Activated effector memory CD4-positive, alpha-beta T cell treated with Interleukin-2 at 50 U/mL for 16 hours (primary cell): ENCODE measurements around the gene NKX1-1.
"Not testable (repeated sequence)": the region's sequence is repeated elsewhere in the genome, so short reads cannot be mapped to it uniquely, and the experiment has no call there.

Experiments used
- DNase-seq: peaks from one replicate; pipeline ENCODE4 v3.0.0-alpha.2; 2020

NKX1-1 gene

GRCh38 chr4:1383728-1384591 lies 22.3 kb downstream of the NKX1-1 start:
- no peak for DNase-seq

- no peak for DNase-seq
Measured at GRCh38 chr4:1382776-1383727, 23.2 kb downstream of the NKX1-1 start.

GRCh38 chr4:1381944-1382541 lies 24.2 kb downstream of the NKX1-1 start:
- no peak for DNase-seq

- DNase-seq, result no peak
Measured at GRCh38 chr4:1381181-1381621, 25.0 kb downstream of the NKX1-1 start.

- no peak for DNase-seq
Measured at GRCh38 chr4:1380368-1381151, 25.7 kb downstream of the NKX1-1 start.

- no peak for DNase-seq
Measured at GRCh38 chr4:1379801-1380331, 26.4 kb downstream of the NKX1-1 start.

- no peak for DNase-seq
Measured at GRCh38 chr4:1379351-1379781, 26.9 kb downstream of the NKX1-1 start.

- DNase-seq, result no peak
Measured at GRCh38 chr4:1378559-1379231, 27.5 kb downstream of the NKX1-1 start.

- DNase-seq, result no peak
Measured at GRCh38 chr4:1377606-1378261, 28.5 kb downstream of the NKX1-1 start.

GRCh38 chr4:1376841-1377605 lies 29.2 kb downstream of the NKX1-1 start:
- DNase-seq, result no peak

GRCh38 chr4:1376391-1376840 lies 29.8 kb downstream of the NKX1-1 start:
- no peak for DNase-seq

GRCh38 chr4:1375761-1376322 lies 30.4 kb downstream of the NKX1-1 start:
- DNase-seq, result no peak

- no peak for DNase-seq
Measured at GRCh38 chr4:1375051-1375721, 31.1 kb downstream of the NKX1-1 start.

- DNase-seq, result no peak
Measured at GRCh38 chr4:1374706-1375045, 31.6 kb downstream of the NKX1-1 start.

GRCh38 chr4:1373892-1374705 lies 32.1 kb downstream of the NKX1-1 start:
- no peak for DNase-seq

GRCh38 chr4:1372576-1372975 lies 33.7 kb downstream of the NKX1-1 start:
- not testable (repeated sequence) for DNase-seq

GRCh38 chr4:1371176-1372165 lies 34.8 kb downstream of the NKX1-1 start:
- no peak for DNase-seq
